GM18508 (cell line): ENCODE measurements around the gene ACHE.
"Not testable (repeated sequence)": the region's sequence is repeated elsewhere in the genome, so short reads cannot be mapped to it uniquely, and the experiment has no call there.

Experiments
- ATAC-seq: cut with Tn5 transposase; IDR thresholded peaks from one replicate; pipeline ENCODE4 v1.9.1; 2021; ENCODE audit warnings: moderate number of reproducible peaks; ENCODE audit not compliant: insufficient read depth, unreplicated experiment

The ACHE gene

DNA sequence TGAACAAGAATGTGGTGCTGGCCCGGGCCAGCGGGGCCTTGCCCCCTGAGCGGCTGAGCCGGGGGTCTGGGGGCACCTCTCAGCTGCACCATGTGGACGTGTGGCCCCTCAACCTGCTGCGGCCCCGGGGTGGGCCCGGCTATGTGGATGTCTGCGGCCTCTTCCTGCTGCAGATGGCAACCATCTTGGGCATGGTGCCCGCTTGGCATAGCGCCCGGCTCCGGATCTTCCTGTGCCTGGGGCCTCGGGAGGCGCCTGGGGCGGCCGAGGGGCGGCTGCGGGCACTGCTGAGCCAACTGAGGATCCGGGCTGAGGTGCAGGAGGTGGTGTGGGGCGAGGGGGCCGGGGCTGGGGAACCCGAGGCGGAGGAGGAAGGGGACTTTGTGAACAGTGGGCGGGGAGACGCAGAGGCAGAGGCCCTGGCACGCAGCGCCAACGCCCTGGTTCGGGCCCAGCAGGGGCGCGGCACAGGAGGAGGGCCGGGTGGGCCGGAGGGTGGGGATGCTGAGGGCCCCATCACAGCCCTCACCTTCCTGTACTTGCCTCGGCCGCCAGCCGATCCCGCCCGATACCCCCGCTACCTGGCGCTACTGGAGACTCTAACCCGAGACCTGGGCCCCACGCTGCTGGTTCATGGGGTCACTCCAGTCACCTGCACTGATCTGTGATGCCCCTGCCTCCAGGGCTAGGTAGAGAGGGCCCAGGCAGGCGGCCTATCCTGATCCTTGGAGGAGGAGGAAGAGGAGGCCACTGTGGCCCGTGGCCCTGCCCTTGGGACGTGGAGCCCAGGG, 29.6 kb downstream of the ACHE start:
- no peak for ATAC-seq

DNA sequence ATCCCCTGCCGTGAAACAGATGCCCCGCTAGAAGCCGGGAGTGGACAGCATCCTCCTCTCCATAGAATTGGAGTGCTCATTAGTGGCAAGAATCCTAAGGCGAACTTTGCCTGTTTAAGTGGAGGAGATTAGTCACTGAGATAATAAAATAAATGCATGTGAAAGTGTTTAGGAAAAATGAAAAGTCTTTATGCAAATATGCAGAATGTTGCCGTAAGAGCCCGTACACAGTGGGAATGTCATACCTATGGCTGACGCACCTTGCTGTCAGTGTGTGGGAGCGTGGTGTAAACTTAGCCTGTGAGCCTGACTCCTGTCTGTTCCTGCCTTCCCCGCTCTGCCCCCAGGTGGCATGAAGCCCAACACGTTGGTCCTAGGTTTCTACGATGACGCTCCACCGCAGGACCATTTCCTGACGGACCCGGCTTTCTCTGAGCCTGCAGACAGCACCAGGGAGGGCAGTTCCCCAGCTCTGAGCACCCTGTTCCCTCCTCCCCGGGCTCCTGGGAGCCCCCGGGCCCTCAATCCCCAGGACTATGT, 30.2 kb downstream of the ACHE start:
- ATAC-seq = no peak

DNA sequence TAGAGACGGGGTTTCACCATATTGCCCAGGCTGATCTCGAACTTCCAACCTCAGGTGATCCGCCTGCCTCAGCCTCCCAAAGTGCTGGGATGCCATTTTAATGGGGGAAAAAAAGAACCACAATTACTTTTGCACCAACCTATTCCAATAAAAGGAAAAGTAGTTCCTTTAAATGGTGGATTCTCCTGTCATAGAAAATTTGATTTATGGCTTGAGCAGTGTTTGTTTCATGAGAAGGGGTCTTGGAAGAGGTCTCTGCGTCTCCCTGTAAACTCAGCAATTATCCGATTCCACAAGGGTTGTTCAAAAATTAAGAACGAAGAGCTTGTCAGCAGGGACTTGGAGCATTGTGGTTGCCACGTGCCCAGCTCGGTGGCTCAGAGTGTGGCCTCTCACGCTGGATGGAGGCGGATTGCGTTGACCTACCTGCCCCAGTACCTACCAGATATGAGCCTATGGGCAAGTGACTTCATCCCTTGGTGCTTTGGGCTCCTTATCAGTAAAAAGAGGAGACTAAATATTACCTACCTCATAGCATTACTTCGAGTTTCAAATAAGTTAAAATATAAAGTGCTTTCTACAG, 31.3 kb downstream of the ACHE start:
- no peak for ATAC-seq

DNA sequence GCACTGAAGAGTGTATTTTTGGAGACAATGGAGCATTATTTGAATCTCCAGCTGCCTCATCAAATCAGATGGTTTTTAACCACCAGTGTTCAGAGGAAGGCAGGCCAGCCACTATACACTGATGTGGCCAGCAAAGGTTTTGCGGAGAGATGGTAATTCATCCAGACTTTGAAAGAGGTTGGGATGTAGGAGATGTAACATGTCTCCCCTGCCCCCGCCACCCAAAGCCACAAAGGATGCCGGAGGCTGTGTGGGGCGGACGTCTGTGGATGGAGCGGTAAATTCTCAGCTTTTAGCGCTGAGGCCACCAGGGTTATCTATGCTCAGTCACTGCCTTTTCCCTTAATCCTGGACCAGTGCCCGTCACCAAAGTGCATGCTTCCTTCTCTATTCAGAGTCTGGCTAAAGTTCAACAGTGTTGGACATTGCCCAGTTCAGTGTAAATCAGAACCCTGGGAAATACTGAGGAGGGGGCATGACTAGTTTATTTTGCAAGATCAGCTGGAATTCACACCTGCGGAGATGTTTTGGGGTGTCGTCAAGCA, 32.2 kb downstream of the ACHE start:
- ATAC-seq = no peak

DNA sequence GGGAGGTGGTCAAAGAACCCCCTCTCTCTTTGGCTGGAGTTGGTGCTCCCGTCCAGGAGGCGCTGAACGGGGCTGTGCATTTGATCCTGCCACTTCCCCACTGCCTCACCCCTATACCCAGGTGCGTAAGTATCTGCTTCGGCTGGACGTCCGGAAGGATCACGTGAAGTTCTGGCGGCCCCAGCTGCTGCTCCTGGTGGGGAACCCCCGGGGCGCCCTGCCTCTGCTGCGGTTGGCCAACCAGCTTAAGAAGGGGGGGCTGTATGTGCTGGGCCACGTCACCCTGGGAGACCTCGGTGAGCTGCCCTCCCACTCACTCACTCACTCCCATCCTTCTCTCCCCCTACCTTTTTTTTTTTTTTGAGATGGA, 34.1 kb downstream of the ACHE start:
- no peak for ATAC-seq

- ATAC-seq = no peak
Measured at GRCh38 chr7:100860702-100861615, 34.7 kb downstream of the ACHE start.

GRCh38 chr7:100859856-100860255, 35.8 kb downstream of the ACHE start:
- ATAC-seq = no peak

- no peak for ATAC-seq
Measured at GRCh38 chr7:100856871-100857282, 38.8 kb downstream of the ACHE start.

- no peak for ATAC-seq
Measured at GRCh38 chr7:100855515-100855914, 40.2 kb downstream of the ACHE start.

- not testable (repeated sequence) for ATAC-seq
Measured at GRCh38 chr7:100854899-100855298, 40.8 kb downstream of the ACHE start.

DNA sequence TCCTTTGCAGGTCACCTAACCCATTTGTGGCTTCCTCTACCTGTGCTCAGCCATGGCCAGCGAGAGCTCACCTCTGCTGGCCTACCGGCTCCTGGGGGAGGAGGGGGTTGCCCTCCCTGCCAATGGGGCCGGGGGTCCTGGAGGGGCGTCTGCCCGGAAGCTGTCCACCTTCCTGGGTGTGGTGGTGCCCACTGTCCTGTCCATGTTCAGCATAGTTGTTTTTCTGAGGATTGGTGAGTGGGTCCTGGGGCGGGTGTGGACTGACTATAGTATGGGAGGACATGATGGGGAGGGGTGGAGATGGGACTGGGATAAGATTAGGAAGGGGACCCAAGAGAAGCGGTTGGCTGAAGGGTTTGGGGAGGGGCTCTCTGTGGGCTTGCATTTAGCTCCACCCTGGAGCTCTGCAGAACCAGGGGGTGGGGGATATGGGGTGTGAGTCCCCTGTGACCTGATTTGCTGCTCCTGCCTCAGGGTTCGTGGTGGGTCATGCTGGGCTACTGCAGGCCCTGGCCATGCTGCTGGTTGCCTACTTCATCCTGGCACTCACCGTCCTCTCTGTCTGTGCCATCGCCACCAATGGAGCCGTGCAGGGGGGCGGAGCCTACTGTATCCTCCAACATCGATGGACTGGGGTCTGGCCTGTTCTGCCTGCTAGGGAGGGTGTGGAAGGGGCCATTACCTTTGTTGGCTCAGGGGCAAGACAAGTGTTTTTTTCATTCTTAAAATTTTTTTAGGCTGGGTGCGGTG, 41.4 kb downstream of the ACHE start:
- ATAC-seq = no peak

- no peak for ATAC-seq
Measured at GRCh38 chr7:100852048-100852872, 43.4 kb downstream of the ACHE start, which contains the start of gene SLC12A9. TSS of gene SLC12A9 (plus strand) at chr7:100852713. CDS start at chr7:100854198, 1,485 bp downstream.

- no peak for ATAC-seq
Measured at GRCh38 chr7:100847360-100847759, 48.3 kb downstream of the ACHE start.

DNA sequence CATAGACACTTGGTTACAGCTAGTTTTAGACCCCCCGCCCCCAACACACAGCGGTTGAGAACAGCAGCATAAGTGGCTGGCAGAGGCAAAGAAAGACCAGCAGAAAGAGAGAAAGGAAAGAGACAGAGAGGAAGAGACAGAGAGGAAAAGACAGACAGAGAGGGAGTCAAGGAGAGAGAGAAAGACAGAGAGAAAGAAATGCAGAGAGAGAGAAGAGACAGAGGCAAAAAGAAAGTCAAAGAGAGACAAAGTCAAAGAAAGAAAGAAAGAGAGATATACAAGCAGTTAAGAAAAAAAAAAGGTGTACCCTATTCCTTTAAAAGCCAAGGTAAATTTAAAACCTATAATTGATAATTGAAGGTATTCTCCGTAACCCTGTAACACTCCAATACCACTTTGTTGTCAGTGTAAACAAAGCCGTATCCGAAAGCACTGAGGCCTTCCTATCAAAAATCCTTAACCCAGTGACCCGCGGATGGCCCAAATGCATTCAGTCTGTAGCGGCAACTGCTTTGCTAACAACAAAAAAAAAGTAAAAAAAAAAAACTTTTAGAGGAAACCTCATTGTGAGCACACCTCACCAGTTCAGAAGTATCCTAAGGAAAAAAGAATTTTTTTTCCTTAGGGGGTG, 55.1 kb downstream of the ACHE start:
- ATAC-seq = no peak
